SU-DHL-6 (cell line): Measurements from ENCODE around the gene KCNC4.

ENCODE experiments used
- CTCF ChIP-seq: fragments of 200-600 bp; sonication (generic); IDR thresholded peaks from one replicate; pipeline ENCODE4 v1.5.1; 2017; ENCODE audit warnings: antibody characterized with exemption, mild to moderate bottlenecking, low read length, moderate library complexity; ENCODE audit not compliant: insufficient read depth, poor library complexity, severe bottlenecking
- EZH2phosphoT487 ChIP-seq: fragments of 200-600 bp; sonication (generic), shearing (Covaris generic); conservative IDR thresholded peaks from 2 replicates; pipeline ENCODE4 v1.6.1; 2018; ENCODE audit warnings: mild to moderate bottlenecking, antibody characterized with exemption, low read length, moderate library complexity, mixed read lengths

GRCh38 chr1:110174961-110175360, 35.2 kb upstream of the KCNC4 start:
- no peak for TF ChIP-seq EZH2phosphoT487
- no peak for TF ChIP-seq CTCF
